PFSK-1 (cell line): ENCODE measurements around the gene IL10RA.

Experiments
- POLR2AphosphoS5 ChIP-seq: IDR thresholded peaks from 2 replicates; pipeline ENCODE4 v1.6.1; 2012; ENCODE audit warnings: low read depth, mild to moderate bottlenecking, control low read depth, low read length, moderate library complexity
- REST ChIP-seq, 2 experiments: IDR thresholded peaks; 2 replicates each; pipeline versions ENCODE4 v1.6.1 to v1.8.0; 2011 to 2012; ENCODE audit warnings: low read depth in 2 of 2, low read length in 2 of 2, control low read depth in 1 of 2, inconsistent platforms in 1 of 2, mild to moderate bottlenecking in 1 of 2, moderate library complexity in 1 of 2; ENCODE audit not compliant: insufficient read depth in 1 of 2
- SIN3A ChIP-seq: IDR thresholded peaks from 2 replicates; pipeline ENCODE4 v1.6.1; 2012; ENCODE audit warnings: mild to moderate bottlenecking, low read length, moderate library complexity, borderline replicate concordance; ENCODE audit not compliant: insufficient read depth
- TAF1 ChIP-seq: IDR thresholded peaks from 2 replicates; pipeline ENCODE4 v1.6.1; 2012; ENCODE audit warnings: low read length, control low read depth, borderline replicate concordance; ENCODE audit not compliant: insufficient read depth

GRCh38 chr11:117992620-117993019 is 6.4 kb downstream of the IL10RA start:
- TF ChIP-seq POLR2AphosphoS5 = no peak
- TF ChIP-seq TAF1 = no peak
- TF ChIP-seq REST (IDR thresholded peaks at IDR 0.05; ENCODE audit: insufficient read depth in 1 of 2, low read depth in 2 of 2, low read length in 2 of 2) = no peak
- TF ChIP-seq SIN3A = no peak
